Esophagus muscularis mucosa (tissue), 3 donors: Measurements from ENCODE around the gene GATD1.

Source experiments
- CTCF ChIP-seq, 3 experiments: fragments of 200-600 bp in 2 of 3; fragments of 450-650 bp in 1 of 3; sonication (generic) in 2 of 3; IDR thresholded peaks; one replicate each; pipeline ENCODE4 v1.5.1; 2017 to 2019; ENCODE audit warnings: antibody characterized with exemption in 3 of 3, mild to moderate bottlenecking in 2 of 3, moderate library complexity in 1 of 3
- EP300 ChIP-seq: sonication (generic); formaldehyde crosslinking; IDR thresholded peaks from one replicate; pipeline ENCODE4 v1.6.1; 2017; ENCODE audit warnings: antibody characterized with exemption

GRCh38 chr11:790721-791564 is 13.7 kb upstream of the GATD1 start:
- TF ChIP-seq CTCF (IDR thresholded peaks at IDR 0.05) (no peak), EP300 (no peak)
